HG03457 (cell line): ENCODE measurements around the gene DERL3.
"Not testable (repeated sequence)": the region's sequence is repeated elsewhere in the genome, so short reads cannot be mapped to it uniquely, and the experiment has no call there.

Source experiments
- ATAC-seq: cut with Tn5 transposase; IDR thresholded peaks from one replicate; pipeline ENCODE4 v1.9.1; 2021; ENCODE audit warnings: moderate number of reproducible peaks; ENCODE audit not compliant: unreplicated experiment

DERL3 gene

GRCh38 chr22:23838681-23839468 lies at the start of gene DERL3:
TSS of gene DERL3 (minus strand) at chr22:23839006. CDS start at chr22:23838987, 19 bp downstream.
- peak; percentile 52 for ATAC-seq

GRCh38 chr22:23884140-23884539 lies 45.3 kb upstream of the DERL3 start:
- no peak for ATAC-seq

- no peak for ATAC-seq
Observed at GRCh38 chr22:23883658-23884057, 44.9 kb upstream of the DERL3 start.

GRCh38 chr22:23882370-23882769 lies 43.6 kb upstream of the DERL3 start:
- ATAC-seq = no peak

DNA sequence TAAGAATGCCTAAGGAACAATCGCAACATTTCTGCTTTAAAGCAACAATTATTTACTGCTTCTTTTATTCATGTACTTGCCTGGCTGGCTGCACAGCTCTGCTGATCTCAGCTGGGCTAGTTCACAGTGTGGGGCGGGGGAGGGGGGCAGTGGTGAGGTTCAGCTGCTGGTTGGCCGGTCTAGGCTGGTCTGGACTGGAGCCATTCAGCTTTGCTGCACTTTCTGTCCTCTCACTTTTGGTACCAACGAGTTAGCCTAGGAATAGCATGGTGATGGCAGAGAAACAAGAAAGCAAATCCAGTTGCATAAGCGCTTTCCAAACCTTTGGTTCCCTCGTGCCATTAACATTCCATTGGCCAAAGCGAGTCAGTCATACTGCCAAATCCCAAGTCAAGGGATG lies 39.4 kb upstream of the DERL3 start:
- ATAC-seq = no peak

GRCh38 chr22:23877566-23877965 lies 38.8 kb upstream of the DERL3 start:
- ATAC-seq = no peak

- ATAC-seq = no peak
Observed at GRCh38 chr22:23875801-23876200, 37.0 kb upstream of the DERL3 start.

DNA sequence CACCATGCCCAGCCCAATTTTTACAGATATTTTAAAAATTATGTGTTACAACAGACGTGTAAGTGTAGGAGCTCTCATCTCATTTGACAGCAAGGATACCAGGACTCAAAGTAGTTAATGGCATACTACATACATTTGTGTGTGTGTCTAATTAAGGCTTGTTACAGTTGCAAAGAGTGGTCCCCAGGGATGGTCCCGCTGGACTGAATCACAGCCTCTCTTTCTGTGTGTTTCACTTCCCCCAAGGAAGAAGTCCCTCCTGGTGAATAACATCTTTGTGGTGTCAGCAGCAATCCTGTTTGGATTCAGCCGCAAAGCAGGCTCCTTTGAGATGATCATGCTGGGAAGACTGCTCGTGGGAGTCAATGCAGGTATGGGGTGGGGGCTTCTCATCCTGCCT lies 36.1 kb upstream of the DERL3 start:
- ATAC-seq = no peak

GRCh38 chr22:23868580-23868979 lies 29.8 kb upstream of the DERL3 start:
- ATAC-seq = no peak

DNA sequence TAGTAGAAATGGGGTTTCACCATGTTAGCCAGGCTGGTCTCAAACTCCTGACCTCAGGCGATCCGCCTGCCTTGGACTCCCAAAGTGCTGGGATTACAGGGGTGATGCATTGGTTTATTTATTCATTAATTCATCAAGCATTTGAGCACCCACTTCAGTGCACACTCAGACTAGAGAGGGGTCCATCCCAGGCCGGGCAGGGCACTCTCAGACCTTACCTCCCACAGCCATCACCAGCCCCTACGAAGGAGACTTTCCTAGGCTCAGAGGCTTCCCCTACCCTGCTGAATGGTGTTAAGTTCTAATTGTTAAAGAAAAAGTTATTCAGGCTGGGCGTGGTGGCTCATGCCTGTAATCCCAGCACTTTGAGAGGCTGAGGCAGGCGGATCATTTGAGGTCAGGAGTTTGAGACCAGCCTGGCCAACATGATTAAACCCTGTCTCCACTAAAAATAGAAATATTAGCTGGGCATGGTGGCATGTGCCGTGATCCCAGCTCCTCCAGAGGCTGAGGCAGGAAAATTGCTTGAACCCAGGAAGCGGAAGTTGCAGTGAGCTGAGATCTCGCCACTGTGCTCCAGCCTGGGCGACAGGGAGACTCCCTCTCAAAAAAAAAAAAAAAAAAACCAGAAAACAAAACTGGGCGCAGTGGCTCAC lies 25.8 kb upstream of the DERL3 start:
- ATAC-seq = not testable (repeated sequence)

DNA sequence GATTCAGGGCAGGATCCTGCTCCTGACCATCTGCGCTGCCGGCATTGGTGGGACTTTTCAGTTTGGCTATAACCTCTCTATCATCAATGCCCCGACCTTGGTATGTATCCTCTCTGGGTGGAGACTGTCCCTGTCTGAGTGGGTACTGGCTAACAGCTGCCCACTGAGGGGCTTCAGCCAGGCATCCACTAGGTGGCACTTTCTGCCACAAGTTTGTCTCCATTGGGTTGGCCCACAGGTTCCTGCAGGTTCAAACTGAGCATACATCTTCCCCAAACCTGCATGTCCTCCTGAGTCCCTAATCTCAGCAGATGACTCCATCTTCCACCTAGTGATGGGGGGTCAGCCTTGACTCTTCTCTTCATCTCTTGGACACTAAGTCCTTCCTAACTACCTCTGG lies 23.3 kb upstream of the DERL3 start:
- no peak for ATAC-seq

DNA sequence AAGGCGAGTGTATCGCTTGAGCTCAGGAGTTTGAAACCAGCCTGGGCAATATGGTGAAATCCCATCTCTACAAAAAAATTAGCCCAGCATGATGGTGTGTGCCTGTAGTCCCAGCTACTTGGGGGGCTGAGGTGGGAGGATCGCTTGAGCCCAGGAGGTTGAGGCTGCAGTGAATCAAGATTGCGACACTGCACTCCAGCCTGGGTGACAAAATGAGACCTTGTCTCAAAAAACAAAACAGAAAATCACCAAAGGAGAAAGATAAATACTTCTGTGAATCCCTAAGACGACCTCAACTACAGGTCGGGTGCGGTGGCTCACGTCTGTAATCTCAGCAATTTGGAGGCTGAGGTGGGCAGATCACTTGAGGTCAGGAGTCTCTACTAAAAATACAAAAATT lies 21.4 kb upstream of the DERL3 start:
- ATAC-seq = not testable (repeated sequence)

DNA sequence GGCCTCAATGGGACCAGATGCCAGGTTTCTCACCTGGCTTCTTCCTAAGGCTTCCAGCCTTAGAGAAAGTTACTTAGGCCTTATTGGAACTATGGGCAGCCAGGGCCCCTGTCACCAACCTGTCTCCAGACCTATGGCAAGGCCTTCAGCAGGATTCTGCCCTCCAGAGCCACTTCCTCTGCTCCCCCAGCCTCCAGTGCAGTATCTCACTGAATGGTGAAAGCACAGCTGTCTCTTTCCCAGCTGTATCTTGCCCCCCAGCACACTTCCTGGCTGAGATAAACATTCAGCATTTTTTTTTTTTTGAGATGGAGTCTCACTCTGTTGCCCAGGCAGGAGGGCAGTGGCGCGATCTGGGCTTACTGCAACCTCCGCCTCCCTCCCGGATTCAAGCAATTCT lies 20.4 kb upstream of the DERL3 start:
- ATAC-seq = no peak

DNA sequence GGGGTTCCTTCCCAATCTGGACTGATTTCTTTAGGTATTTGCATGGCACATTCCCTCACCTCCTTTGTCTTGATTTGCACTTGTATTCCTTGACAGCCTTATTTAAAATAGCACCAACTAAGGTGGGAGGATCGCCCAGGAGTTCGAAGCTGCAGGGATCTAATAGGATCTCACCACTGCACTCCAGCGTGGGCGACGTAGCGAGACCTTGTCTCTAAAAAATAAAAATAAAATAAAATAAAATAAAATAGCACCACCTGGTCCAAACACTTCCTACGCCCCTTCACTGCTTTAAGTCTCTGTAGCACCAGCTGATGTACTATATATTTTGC lies 19.6 kb upstream of the DERL3 start:
- ATAC-seq = no peak

GRCh38 chr22:23857606-23858483 lies 19.0 kb upstream of the DERL3 start, which contains the start of gene SLC2A11:
TSS of gene SLC2A11 (plus strand) at chr22:23857875. CDS start at chr22:23858000, 125 bp downstream.
- ATAC-seq = peak; percentile 77

DNA sequence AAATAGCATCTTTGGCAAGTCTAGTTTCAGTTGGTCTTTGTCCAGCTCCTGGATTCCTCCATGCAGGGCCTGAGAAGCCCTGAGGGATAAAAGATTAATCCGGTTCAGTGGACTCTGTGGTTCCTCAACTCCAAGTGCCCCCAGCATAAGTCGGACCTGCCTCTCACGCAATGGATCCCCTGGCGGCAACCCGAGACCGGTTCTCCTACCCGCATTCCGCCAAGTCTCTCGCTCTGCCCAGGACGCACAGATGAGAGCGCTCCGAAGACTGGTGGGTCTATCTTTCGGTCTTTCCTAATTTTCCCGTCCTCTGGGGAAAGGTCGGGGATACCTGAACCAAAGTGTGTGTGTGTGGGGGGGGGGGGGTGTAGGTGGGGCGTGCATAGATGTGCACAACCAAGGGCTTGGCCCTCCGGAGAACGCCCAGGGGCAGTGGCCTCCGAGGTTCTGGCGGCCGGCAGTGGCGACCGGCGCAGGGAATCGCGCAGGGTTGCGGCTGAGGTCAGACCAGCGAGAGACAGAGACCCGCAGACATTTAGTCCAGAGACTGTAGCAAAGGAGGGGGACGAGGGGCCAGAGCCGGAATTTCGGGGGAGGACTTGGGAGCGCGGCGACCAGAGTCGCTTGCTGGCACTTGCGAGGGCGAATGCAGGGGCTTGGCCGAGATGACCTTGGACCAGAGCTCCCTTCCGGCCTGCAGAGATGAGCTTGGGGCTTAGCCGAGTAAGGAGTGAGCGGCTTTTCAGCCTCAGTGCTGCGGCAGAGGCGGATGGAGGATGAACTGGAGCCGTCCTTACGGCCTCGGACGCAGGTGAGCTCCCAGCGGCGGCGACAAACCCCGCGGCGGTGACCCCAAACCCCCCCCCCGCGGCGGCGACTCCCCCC lies 18.2 kb upstream of the DERL3 start:
- ATAC-seq = peak; percentile 30

DNA sequence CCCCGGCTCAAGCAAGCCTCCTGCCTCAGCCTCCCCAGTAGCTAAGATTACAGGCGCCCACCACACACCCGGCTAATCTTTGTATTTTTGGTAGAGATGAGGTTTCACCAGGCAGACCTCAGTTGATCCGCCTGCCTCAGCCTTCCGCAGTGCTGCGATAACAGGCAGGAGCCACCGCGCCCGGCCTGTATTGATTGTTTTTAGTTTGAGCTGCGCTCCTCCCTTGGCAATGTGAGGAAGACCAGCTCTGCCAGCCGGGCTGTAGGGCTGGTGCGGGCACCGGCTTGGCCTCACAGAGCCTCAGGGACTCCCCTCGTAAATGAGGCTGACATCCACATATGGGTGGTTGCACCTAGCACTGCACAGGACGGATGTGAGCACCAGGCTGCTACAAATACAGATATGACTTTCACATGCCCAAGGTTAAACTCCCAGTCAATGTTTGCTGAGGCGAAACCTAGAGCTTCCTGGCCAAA lies 11.4 kb upstream of the DERL3 start:
- ATAC-seq = peak; percentile 49

- ATAC-seq = no peak
Observed at GRCh38 chr22:23849009-23850006, 10.5 kb upstream of the DERL3 start.
